RPMI7951 (cell line): ENCODE measurements around the gene CDK18. TPM values are rescaled to one million over a fixed set of nuclear protein-coding genes. Genes with fewer than 3 reads are reported as not detected.
"Not testable (repeated sequence)": the region's sequence is repeated elsewhere in the genome, so short reads cannot be mapped to it uniquely, and the experiment has no call there.

Experiments used
- DNase-seq: peaks from one replicate; pipeline ENCODE4 v3.0.0-alpha.2; 2012; ENCODE audit warnings: low read depth
- total RNA-seq: library from RNA; depleted of rRNA; stranded (reverse); fragments of >200 nt; shearing (Covaris generic); gene quantifications from 2 replicates; pipeline ENCODE4 v1.2.3, GENCODE V29; 2014

CDK18 gene
- total RNA-seq, 1 experiment from 2014 or later, result 0.36 TPM

DNA sequence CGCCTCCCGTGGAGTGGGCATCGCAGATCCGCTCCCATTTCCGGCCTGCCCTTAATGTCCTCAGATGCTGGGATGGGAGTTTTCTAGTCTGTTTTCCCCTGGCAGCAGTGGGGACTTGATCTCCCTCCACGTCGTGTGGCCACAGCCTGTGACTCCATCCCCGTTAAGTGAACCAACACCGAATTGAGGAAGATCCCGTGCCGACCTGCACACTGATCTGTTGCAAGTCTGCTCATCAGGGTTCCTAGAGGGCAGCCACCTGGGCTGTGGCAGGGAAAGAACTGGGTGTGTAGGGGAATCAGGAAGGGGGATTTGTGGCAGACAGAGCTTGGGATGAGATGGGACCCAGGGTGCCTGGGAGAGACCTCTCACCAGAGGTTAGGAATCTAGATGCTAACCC lies 23.3 kb upstream of the CDK18 start:
- DNase-seq, result no peak

DNA sequence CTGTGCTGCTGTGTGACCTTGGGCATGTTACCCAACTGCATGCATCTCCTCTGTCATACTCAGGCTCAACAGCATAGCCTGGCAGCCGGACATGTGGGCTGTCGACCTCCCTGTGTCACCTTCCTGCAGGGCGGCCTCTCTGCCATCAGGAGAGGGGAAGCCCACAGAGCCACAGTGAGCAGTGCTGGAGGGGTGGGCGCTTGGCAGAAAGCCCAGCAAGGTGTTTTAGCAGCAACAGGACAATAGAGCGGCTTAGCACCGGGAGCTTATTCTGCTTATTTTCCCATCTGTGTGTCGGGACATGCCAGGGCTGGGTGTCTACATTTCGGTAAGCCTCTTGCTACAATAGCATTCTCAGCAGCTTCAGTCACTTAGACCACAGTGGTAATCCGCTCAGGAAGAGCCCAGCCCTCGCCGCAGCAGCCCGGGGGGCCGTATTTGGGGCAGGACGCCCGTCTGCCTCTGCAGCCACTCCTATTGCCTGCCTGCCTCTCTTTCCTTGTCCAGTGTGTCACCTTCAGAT lies 22.8 kb upstream of the CDK18 start:
- DNase-seq, result no peak

DNA sequence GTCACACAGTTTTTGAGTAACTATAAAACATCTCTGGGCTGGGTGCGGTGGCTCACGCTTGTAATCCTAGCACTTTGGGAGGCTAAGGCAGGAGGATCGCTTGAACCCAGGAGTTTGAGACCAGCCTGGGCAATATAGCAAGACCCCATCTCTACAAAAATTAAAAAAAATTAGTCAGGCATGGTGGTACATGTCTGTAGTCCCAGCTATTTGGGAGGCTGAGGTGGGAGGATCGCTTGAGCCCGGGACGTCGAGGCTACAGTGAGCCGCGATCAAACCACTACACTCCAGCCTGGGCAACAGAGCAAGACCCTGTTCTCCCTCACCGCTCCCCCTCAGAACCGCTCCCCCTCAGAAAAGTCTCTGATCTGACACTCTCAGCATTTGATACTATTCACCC lies 21.9 kb upstream of the CDK18 start:
- not testable (repeated sequence) for DNase-seq

- DNase-seq, result no peak
These were observed 21.1 kb upstream of the CDK18 start for GRCh38 chr1:205483372-205483771.

DNA sequence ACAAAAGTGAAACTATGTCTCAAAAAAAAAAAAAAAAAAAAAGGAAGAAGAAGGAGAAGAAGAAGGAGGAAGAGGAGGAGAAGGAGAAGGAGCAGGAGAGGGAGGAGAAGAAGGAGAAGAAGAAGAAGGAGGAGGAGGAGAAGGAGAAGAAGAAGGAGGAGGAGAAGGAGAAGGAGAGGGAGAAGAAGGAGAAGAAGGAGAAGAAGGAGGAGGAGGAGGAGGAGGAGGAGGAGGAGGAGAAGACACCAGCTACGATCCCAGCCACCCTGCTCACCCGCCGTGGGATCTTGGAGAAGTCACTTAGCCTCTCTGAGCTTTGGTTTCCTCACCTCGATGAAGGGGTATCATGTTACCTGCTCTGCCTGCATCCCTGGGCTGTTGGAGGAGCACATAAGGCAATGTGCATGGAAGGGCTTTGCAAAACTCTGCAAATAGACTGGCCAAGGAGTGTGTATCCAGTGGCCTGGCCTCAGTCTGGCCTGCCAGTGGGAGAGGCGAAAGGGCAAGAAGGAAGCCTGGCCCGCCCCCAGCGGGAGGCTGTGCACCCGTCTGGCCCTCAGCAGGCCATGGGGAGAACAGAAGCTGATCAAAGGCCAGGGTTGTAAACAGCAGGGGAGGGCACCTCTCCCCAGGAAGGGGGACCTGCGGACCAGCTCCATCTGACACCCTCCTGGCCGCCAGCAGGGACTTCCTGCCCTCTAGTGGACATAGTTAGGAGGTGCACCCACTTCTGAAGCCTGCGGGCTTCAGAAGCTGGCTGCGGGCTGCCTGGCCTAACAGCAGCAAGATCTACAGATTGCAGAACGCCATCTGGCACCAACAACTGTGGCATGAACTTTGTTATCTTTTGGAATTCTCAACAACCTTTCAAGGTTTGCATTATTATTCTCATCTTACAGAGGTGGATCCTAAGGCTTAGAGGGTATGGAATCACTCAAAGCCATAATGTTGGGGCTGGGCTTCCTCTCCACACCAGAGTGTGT lies 19.2 kb upstream of the CDK18 start:
- DNase-seq, result peak; percentile 53

- DNase-seq, result no peak
These were observed 18.2 kb upstream of the CDK18 start for GRCh38 chr1:205486258-205486657.

- DNase-seq, result peak; percentile 46
These were observed 16.3 kb upstream of the CDK18 start for GRCh38 chr1:205488074-205488723.

DNA sequence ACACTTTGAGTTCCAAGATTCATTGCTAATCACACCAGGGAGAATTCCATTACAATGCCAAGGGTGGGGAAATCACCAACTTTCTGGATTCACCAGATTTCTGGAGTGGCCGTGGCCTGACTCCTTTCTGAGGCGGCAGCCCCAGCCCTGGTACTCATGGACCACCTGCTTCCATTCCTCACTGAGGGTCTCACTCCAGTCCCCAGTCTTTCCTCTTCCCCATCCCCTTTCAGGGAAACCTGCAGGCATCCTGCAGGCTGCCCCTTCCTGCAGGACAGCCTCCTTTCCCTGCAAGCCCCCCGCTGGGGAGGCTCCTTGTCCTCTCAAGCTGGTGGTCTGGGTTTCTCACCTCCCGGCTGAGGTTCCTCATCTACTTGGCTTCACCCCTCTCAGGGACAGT lies 12.7 kb upstream of the CDK18 start:
- no peak for DNase-seq

- DNase-seq, result no peak
These were observed 12.2 kb upstream of the CDK18 start for GRCh38 chr1:205492201-205492667.

GRCh38 chr1:205492774-205493173 lies 11.7 kb upstream of the CDK18 start:
- no peak for DNase-seq

GRCh38 chr1:205493241-205494085 lies 11.0 kb upstream of the CDK18 start:
- peak; percentile 86 for DNase-seq

- DNase-seq, result no peak
These were observed 10.4 kb upstream of the CDK18 start for GRCh38 chr1:205494115-205494514.

DNA sequence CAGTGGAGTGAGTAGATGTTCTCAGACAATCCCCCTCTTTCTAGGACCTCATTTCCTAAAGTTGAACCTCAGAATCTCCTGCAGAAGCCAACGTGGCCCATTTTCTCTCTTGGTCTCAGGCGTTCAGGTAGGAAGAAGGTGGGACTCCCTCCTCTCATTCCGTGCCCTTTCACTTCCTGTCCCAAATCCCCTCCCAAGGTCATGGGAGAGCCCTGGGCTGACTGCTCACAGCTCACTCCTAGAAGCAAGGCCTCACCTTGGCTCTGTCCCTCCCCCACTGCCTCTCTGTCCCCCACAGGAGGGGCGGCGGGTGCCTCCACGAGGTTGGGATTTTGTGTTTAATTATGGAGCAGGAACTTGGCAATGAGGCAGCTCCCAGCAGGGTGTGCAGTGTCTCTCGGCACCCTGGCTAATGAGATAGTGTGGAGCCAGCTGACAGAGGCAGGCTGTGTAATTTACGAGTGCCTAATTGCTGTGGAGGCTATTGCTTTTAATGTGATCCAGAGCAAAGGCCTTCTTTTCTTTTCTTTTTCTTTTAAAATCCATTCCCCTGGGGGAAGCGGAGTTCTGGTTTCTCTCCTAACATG lies 9.1 kb upstream of the CDK18 start:
- DNase-seq, result no peak

GRCh38 chr1:205496661-205497060 lies 7.8 kb upstream of the CDK18 start:
- DNase-seq, result no peak

GRCh38 chr1:205497351-205497750 lies 7.1 kb upstream of the CDK18 start:
- no peak for DNase-seq

GRCh38 chr1:205499789-205500188 lies 4.7 kb upstream of the CDK18 start:
- no peak for DNase-seq

DNA sequence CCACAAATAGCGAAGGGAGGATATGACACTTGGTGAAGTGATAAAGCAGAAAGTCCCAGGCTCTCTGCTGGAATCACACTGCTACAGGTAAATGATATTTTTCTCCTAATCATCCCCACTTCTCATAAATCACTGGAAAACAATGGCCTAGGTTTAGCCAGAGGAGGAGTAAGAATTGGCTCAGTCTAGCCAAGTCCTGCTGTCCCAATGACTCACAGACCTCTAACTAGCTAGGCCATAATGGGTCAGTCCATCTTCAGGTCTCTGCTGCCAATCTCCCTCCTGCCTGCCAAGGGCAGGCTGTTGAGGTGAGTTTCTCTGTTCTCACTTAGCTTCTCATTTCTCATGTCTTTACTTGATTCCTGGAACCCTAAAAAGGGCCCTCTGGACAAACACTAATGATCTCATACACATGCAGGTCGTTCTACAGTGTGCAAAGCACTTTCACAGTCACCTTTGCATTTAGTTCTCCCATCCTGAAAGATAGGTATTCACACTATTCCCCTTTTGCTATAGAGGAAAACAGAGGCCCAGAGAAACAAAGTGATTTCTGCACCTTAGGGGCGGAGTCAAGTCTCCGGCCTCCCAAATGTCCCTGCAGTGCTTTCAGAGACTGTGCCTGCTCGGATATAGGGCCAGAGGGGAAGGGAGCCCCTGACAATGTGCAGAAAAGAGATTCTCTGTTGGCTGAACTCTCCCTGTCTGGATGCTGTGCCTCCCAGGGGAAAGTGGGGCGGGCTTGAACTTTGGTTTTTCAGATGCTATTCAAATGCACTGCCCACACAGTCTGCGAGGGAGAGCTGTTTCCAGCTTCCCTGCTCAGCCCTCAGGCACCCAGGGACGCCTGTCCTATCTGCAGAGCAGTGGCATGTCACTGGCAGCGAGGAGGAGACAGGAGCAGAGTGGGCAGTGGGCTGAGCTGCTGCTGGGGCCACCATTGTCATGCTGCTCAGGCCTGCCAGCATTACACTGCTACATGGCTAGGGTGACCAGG lies 3.9 kb upstream of the CDK18 start:
- DNase-seq, result no peak

GRCh38 chr1:205502111-205502810 lies 2.2 kb upstream of the CDK18 start:
- DNase-seq, result no peak

GRCh38 chr1:205502992-205503391 lies 1.5 kb upstream of the CDK18 start:
- DNase-seq, result no peak
